ENCODE data around the gene ALG14.
A peak's percentile ranks its signal among the peaks of the same experiment; 100 is the strongest.
"Not testable (repeated sequence)": the region's sequence is repeated elsewhere in the genome, so short reads cannot be mapped to it uniquely, and the experiment has no call there.

Gene ALG14

DNA sequence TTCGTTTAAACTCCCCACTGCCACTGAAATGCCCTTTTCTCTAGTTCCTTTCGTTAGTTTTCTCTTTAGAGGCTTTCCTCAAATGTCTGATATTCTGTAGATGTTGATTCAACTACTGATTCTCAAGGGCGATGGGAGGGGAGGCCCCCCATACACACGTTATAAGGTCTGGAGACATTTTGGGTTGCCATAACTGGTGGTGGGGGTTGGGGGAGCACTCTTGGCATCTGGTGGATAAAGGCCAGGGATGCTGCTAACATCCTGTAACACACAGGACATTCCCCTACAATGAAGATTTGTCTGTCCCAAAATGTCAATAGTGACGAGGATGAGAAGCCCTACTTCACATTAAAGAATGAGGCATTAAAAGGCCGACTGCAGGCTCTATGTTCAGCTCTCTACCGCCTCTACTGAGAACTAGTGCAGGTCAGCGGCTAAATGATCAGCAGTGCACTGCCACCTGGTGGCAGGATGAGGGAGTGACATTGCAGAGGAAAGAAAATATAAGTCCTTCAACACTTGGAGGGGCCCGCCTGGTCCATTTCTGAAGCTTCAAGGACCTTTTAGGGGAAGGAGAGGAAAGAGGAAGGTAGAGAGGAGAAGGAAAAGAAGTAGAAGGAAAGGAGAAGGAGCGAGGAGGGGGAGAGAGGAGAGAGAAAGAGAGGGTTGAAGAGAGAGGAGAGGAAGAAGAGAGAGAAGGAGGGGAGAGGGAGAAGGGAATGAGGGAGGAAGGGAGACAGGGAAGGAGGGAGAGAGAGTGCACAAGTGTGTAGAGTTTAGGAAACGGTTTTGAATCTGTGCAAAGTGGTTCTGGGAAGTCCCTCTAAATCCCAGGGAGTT is 29.4 kb downstream of the ALG14 start:
- peak; percentile 83 for DNase-seq (ENCODE audit: low read depth, low spot score)

DNA sequence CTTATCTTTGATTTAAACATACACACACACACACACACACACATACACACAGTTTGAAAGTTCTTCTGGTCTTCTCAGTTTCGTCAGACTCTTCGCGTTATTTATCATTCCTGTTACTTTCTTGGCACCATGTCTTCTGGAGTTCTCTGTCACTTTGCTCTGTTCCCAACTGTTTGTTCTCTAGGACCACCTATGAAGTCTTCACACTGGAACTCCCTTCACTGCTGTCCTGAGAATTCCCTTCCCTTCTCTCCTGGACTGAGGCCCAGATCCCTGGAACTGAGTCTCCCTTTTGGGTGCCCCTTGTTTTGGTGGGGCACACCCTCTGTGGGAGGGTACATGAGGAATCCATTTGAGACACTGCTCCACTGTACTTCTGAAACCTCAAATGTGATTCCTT is 30.5 kb downstream of the ALG14 start:
- no peak for DNase-seq (ENCODE audit: low read depth, low spot score)

DNA sequence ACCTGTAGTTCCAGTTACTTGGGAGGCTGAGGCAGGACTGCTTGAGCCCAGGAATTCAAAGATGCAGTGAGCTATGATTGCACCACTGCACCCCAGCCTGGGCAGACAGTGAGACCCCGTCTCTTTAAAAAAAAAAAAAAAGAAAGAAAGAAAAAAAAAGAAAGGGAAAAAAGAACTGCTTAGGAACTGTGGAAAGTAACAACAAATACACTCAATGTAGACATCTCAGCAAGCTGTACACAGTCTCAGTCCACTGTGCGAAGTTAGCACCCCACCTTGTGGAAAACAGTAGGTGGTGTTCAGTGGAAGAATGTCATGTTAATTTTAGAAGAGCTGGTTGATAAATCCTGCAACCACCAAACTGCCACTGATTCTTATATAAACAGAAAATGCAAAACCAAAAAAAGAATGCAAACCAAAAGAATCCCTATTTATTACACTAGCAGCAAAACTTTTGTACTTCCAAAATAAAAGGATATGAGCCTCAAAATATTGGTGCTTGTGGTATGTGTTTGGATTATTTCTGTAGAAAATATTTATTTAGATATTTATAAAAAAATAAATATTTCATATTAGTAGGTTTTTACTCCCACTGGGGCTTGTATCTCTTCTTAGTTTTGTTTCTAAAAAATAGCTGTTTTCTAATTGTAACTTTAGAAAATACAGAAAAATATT is 31.1 kb downstream of the ALG14 start:
- DNase-seq (ENCODE audit: low read depth, low spot score): no peak

DNA sequence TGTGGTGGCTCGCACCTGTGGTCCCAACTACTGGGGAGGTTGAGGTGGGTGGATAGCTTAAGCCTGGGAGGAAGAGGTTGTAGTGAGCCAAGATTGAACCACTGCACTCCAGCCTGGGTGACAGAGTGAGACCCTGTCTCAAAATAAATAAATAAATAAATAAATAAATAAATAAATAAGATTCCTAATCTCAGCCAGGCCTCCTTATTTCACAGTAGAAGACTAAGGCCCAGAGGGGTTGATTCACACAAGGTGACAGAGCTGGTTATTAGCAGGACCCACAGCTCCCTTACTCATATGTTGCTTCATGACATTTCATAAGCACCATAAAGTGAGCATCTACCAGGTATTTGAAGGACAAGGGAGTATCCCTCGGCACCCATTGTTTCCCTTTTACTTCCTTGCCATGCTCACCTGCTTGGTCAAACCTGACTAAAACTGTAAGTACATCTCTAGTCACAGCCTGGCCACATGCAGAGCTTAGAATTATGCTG is 32.7 kb downstream of the ALG14 start:
- DNase-seq (ENCODE audit: low read depth, low spot score): no peak

DNA sequence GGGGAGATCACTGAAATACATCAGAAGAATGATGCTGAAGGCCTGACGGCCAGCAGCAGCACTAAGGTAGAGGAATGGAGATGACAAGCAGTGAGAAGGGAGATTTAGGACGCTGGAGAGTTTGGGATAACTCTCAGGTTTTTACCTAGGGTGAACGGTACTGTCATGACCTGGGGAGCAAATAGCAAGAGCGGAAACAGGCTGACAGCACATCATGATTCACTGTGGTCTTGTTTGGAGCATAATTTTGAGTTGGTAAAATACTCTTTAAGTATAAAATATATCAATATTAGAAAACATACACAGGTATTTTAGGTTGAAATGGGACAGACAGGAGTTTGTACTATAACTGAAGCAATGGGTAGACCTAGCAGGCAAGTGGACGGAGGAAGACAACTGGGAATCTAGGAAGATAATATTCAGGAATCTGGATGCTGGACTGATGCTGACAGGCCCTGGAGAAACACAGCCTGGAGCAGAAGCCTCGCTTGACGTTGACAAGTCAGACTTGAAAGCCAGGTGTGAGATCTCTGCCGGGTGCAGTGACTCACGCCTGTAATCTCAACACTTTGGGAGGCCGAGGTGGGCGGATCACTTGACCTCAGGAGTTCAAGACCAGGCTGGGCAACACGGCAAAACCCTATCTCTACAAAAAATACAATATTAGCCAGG is 33.3 kb downstream of the ALG14 start:
- peak; percentile 68 for DNase-seq (ENCODE audit: low read depth, low spot score)

DNA sequence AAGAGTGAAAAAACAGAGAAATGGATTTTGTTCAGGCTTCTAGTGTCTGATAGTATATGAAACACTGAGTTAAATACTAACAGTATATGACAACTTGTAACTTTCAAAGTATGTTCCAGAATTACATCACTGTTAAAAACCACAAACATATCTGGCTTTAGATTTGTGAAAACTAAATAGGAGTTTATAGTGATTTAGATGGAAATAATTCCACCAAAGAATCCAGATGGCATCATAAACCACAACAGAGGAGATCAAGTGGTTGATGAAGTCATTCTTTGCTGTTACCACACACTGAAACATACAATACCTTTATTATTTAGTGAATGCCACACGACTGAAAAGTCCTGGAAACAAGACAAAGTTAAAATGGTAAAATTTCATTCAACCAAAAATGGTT is 37.2 kb downstream of the ALG14 start:
- no peak for DNase-seq (ENCODE audit: low read depth, low spot score)

DNA sequence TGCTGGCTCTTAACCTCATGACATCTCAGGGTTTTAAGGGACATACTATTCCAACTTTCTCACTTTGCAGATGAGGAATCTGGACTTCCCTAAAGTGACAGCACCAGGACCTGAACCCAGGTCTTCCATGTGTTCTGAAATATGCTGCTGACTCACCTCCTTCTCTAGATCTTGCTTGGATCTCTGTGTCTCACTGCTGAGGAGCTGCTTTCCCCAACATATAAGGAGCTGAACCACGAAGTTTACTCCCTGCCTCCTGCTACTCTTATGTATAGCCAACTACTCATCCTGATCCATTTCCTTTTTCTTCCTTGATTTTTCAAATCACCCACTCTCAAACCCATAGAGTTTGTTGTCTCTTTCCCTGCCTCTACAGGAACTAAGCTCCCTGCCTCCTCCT is 38.2 kb downstream of the ALG14 start:
- DNase-seq (ENCODE audit: low read depth, low spot score): no peak

DNA sequence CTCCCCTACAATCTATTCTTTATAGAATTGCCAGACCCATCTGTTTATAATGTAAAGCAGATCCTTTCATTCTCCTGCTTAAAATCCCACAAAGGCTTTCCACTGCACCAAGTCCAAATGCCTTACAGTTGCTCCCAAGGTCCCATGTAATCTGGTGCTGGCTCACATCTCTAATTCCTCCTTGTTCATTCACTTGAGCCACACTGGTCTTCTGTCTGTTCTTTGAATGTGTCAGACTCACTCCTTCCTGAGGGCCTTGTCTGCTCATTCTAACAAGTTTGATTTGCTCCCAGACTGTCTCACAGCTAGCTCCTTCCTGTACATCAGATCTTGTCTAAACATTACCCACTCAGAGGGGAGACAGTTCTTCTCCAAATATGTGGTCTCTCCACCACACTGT is 38.9 kb downstream of the ALG14 start:
- no peak for DNase-seq (ENCODE audit: low read depth, low spot score)

DNA sequence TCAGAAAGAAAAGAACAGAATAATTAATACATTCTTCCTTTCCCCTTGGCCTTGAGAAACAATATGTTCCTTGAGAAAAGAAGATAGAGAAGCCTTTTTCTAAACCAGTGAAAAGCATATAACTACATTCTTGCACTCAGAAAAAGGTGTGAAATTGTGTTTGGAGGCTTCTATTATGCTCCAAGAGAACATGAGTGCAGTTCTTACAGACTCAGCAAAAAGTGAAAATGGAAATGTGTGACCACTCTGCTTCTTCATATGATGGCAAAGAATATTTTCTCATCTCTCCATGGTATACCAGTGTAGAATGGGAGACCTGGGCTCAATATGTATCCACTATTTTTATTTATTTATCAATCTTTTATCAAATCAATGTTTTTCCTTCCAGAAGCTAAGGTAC is 43.2 kb downstream of the ALG14 start:
- DNase-seq (ENCODE audit: low read depth, low spot score): no peak

DNA sequence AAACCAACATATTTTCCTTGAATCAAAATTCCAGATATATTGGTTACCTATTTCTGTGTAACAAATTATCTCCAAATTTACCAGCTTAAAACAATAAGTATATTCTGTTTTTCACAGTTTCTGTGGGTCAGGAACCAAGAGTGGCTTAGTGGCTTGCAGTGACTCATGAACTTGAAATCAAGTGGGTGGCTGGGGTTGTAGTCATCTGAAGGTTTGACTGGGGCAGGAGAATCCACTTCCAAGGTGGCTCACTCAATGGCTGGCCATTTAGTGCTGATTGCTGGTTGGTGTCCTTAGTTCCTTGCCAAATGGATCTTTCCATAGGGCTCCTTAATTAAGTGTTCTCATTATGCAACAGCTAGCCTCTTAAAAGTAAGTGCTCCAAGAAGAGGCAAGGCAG is 43.8 kb downstream of the ALG14 start:
- DNase-seq (ENCODE audit: low read depth, low spot score): no peak

DNA sequence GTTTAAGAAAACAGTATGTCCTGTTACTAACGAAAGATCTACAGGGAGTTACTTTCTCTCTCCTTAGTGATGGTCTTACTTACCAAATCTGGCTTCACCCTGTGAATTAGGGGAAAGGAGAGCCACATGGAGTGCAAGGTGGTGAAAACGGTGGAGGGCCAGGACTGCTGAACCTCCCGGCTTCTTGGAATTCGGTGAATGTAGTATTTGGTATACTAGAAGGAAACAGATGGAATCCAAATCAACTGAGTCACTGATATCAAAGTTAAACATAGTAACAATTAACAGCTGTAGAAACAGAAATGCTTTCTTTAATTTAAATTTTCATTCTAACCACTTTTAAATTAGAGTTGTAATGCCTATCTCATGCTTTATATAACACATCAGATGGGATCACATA is 45.7 kb downstream of the ALG14 start:
- no peak for DNase-seq (ENCODE audit: low read depth, low spot score)

DNA sequence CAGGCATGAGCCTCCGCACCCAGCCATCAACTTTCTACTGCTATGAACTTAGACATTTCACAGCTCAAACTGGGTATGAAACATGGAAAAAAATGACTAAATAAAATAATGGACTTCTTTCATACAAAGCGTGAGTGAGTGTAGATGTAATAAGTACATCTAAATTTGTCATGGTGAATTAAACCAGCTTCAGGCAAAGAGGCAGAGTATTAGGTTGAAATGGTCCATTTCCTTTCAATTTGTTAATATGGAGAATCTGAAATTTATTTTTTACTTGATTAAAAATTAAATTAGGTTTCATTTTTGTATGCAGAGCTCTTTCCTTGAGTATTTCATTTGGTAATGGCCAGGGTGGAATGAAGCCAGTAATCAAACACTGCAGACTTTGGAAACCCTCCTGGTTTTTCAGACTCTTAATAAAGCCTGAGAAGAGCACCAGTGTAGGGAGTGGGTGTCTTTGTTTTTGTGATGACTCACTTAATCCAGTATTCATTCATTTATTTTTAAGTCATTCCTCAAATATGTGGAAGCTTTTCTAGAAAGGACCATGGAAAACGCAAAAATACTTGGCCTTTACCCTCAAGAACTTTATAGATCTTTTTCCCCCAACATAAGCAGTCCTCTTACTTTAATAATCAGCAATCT is 49.2 kb downstream of the ALG14 start:
- DNase-seq (ENCODE audit: low read depth, low spot score): no peak

DNA sequence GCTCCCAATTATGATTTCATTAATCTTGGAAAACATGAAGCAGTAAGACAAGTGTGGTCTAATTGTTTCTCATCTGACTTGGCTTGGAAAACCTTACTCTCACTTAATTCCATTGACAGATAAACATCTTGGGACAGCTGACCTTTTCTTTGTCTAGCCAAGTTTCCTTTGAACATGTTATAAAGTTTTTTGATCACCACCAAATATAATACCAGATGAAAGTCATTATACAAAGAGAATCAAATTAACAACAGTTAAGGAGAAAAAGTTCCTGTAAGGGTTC is 50.2 kb downstream of the ALG14 start:
- no peak for DNase-seq (ENCODE audit: low read depth, low spot score)

DNA sequence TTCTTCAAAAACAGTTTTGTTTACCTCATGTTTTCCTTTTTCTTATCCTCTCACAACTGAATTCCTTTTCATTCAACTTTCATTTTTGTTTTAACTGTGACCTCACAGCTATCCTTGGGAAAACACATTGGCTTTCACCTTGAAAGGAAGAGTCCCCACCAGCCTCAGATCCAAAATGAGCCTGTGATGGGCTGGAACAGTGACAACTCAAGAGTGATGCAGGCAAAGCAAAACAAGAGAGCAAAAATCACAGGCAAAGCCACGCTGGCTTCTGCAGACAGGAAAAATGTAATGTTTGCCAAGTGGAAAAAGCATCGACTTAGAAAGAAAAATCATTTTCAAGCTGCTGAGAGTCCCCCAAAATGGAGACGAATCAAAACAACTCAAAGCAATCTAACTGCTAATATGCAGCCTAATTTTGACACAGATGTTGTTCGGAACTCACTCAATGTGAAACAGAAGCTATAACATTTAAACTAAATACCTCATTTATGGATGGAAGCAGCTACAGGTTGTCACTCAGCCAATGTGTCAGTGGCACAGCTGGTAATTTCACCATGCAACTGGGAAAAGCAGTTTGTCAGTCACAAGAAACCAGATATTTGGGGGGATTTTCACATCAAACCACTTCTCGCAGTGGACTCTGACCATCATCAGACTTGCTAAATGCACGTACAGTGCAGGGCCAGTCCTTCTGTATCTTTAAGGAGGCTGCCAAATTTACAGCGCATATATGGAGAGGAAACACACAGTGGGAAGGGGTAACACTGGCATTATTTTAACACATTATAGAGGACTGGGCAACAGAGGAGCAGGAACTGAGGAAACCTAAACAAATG is 50.7 kb downstream of the ALG14 start:
- no peak for DNase-seq (ENCODE audit: low read depth, low spot score)

DNA sequence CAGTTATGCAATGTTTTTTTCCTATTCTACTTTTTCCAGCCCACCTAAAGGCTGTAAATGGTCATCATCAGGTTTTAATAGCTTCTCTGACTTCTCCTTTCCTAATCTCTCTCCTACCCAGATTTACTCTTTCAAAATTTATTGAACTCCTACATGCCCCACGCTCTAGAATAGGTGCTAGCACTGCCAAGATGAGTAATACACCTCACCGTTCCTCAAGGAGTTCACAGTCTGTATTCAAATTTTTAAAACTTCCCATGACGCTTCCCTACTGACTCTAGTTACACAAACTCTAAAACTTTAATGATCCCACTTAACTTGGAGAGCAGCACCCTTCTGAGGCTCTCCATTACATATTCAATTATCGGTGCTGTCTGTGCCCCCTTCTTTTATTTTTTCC is 51.6 kb downstream of the ALG14 start:
- DNase-seq (ENCODE audit: low read depth, low spot score): no peak

DNA sequence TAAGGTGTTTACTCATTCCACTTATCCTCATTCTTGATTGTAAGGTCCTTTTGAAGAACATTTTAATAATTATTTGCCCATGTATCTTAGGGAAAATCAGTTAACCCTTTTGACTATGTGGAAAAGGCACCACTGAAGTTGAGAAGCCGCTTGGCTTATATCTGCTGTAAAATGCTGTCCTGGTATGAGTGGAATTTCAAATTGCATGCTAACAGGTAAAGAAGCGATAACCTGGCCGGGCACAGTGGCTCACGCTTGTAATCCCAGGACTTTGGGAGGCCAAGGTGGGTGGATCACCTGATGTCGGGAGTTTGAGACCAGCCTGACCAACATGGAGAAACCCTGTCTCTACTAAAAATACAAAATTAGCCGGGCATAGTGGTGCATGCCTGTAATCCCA is 53.3 kb downstream of the ALG14 start:
- not testable (repeated sequence) for DNase-seq (ENCODE audit: low read depth, low spot score)

DNA sequence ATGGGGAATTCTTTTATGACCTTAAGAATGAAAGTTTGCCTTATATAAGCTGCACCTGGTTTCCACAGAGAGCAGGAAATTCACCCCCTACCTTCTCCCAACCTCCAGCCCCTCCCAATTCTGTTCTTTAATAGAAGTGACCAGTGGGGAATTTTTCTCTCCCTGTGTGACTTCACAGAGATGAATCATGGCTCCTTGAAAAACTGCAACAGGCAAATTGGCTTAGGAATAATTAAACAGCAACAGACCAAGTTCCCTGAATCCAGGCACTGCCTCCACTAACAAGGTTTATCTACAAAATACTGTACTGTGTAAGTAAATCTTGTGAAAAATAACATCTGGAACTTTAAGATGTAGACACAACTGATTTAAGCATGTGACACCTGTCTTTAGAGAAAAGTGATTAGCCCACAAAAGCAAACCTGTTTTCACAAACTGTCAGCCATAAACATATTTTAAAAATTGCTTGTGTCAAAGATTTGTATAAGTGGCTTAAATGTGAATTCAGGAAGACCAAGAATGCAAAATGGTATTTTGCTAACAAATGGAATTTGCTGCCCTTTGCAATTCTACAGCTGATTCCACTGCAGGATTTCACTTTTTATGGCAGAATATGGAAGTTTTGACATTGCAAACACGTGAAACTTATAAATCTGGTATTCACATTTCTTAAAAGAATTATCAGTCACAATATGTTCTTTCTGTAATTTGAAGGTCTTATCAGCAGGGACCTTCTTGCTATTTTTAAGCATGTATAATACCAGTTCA is 54.0 kb downstream of the ALG14 start:
- DNase-seq (ENCODE audit: low read depth, low spot score): no peak

DNA sequence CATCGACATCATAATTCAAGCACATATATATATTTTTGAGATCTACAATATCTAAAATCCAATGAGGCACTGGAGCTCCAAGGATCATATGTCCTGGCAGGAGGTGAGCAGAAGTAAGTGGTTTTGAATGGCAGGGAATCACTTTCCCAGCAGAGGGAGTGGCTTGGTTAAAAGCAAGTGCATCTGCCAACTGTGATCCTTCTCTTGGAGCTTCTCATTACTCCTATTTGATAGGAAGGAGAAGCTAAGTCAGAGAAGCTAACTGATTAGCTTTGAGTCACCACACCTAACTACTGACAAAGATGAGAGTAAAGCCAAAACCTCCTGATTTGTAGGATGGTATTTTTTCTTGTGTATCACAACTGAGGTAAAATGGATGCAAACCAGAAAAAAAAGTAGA is 55.0 kb downstream of the ALG14 start:
- no peak for DNase-seq (ENCODE audit: low read depth, low spot score)

DNA sequence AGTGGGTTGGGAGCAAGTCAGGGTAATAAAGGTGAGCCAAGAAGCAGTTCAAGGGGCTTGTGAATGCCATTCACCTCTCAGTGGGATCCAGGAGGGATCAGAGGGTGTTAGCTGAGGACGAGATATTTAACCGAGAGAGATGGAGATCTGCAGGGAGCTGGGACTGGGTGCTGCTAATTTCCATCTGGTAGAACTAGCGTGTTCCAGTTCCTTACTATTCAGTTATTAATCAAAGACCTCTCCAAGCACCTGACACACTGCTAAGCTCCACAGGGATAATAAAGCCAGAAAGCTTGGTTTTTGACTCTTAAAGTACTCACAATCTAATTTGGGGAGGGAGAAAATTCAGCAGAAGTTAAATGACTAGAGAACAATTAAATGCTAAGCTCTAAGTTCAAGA is 57.7 kb downstream of the ALG14 start:
- DNase-seq (ENCODE audit: low read depth, low spot score): no peak

DNA sequence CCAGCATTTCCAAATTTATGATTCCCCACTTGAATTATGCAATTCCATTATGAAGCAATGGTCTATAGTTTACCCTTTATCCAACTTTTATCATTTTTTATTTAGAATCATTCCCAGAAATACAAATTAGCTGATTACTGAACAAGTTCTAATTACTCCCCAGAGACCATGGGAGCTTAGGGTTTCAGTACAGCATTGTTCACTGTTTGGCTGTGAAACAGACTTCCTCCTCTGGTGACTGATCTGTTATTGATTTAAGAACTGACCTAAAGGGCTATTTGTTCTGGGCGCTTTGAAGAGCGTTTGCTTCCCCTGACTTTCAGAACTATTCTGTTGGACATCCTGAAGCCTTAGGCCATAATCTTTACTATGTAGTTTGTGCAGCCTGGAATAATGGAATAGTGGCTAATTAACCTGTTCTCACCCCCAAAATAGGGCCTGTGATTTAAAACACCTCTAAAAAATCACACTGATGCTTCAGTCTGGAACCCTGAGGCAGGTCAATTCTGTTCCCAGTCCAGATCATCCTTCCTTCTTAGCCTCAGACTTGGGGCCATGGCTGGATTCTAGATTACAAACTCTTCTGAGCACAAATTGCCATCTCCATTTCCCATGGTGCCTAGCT is 58.7 kb downstream of the ALG14 start:
- DNase-seq (ENCODE audit: low read depth, low spot score): no peak
